Ovary (tissue), 9 donors: ENCODE measurements around the gene STEAP3. TPM values are rescaled to one million over a fixed set of nuclear protein-coding genes. Genes with fewer than 3 reads are reported as not detected.
A peak's percentile ranks its signal among the peaks of the same experiment; 100 is the strongest.

Experiments used
- DNase-seq, 5 donors: peaks; one replicate each; pipeline ENCODE4 v3.0.0-alpha.2; 2019 to 2020
- H3K27ac ChIP-seq, 2 donors: fragments of 200-600 bp; one replicate each; pipeline versions ENCODE4 v1.5.1 to v1.8.0; 2019 to 2022
- H3K27me3 ChIP-seq: fragments of 200-600 bp; one replicate; pipeline ENCODE4 v1.8.0; 2022
- H3K36me3 ChIP-seq: fragments of 200-600 bp; sonication (generic); one replicate; pipeline ENCODE4 v1.5.1; 2019
- H3K4me1 ChIP-seq: one replicate; pipeline ENCODE4 v1.8.1; 2013; ENCODE audit warnings: mild to moderate bottlenecking, moderate library complexity; ENCODE audit not compliant: insufficient read depth
- H3K4me3 ChIP-seq: fragments of 200-600 bp; sonication (generic); one replicate; pipeline ENCODE4 v1.5.1; 2017
- H3K9me3 ChIP-seq, 2 donors: fragments of 200-600 bp in 1 of 2; sonication (generic) in 1 of 2; one replicate each; pipeline versions ENCODE4 v1.5.1 to v1.8.1; 2013 to 2019; ENCODE audit warnings: mild to moderate bottlenecking in 1 of 2, moderate library complexity in 1 of 2
- CTCF ChIP-seq, 3 donors: fragments of 450-650 bp in 2 of 3; fragments of 200-600 bp in 1 of 3; IDR thresholded peaks; one replicate each; pipeline versions ENCODE4 v1.5.1 to v1.8.0; 2016 to 2022; ENCODE audit warnings: antibody characterized with exemption in 3 of 3, mild to moderate bottlenecking in 1 of 3
- EP300 ChIP-seq: sonication (generic); formaldehyde crosslinking; IDR thresholded peaks from one replicate; pipeline ENCODE4 v1.6.1; 2017; ENCODE audit warnings: antibody characterized with exemption
- POLR2A ChIP-seq: fragments of 450-650 bp; IDR thresholded peaks from one replicate; pipeline ENCODE4 v1.6.1; 2017; ENCODE audit warnings: antibody characterized with exemption, mild to moderate bottlenecking, moderate library complexity
- WGBS, 3 donors: extraction: QIAGEN DNeasy Blood & Tissue Kit in 1 of 3; methylation state at CpG; one replicate each; pipeline versions ENCODE4 v1.1.5 to v1.1.7; 2013 to 2017; 5-methylcytosine and 5-hydroxymethylcytosine counted together
- intact Hi-C, 4 donors: fragments of 100-400 bp; cut with DNase I; formaldehyde crosslinking; loops; one replicate each; pipeline versions ENCODE4 v1.11.0 to v1.15.1; 2022 to 2023
- polyA plus RNA-seq, 2 donors: library from polyadenylated mRNA; stranded (reverse); fragments of 200-250 nt in 1 of 2; fragments of 350-450 nt in 1 of 2; fragmentation: Illumina TruSeq in 1 of 2; extraction: RNeasy Lipid Tissue Mini Kit (QIAGEN cat#74804) in 1 of 2; gene quantifications; one replicate each; pipeline ENCODE4 v1.2.3, GENCODE V29; 2013 to 2014
- total RNA-seq, 7 donors: library from RNA; depleted of rRNA in 2 of 7; stranded (reverse); fragments of >200 nt in 2 of 7; fragmentation: NEBNext Ultra II Directional in 3 of 7; extraction: Animal tissue kit (Norgen Biotek cat#: 25700) in 3 of 7; gene quantifications; one replicate each; pipeline versions ENCODE4 v1.1.0 to v1.2.4, GENCODE V29; 2016 to 2023
- donor health status: DM: no; HTN: no; CAD: no; lungs with moderate emphysema.
- donor health status: DM: no; HTN: no; CAD: no.
- donor health status: Bipolar disorder and iron deficiency.
- donor health status: DM: yes; HTN: yes; CAD: no.
- donor health status: DM: no; HTN: no; CAD: no.
- donor health status: DM: yes; HTN: yes; CAD: no.

Gene STEAP3
- total and polyA plus RNA-seq, 9 donors: 2.3 to 13.3 (median 5.8) TPM

DNA sequence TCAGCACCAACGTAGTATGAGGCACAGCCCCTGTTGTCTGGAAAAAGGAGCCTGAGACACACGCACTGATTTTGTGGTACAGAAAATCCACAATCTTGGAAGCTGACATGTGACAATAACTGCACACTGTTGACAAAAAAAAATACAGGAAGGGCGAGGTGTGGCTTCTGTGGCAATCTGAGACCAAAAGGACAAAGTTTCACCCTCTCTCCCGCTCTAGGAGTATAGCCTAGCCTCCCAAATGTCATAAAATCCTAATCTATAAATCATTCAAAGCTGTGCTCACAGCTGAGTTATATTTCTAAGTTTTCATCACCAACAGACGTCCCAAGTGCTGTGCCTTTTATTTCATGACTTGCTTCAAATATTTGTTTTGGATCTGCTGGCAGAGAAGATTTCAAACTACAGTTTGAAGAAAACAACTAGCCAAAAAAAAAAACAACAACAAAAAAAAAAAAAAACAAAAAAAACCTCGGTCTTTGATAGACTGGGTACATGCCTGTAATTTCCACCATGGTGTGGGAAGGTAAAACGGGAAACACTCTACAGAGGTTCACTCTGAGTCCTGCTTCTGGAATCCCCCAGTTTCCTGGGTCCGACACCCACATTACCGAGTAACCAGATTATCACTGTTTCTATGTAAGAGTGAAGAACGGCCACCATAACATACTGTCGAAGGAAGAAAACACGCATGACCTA is 82.0 kb downstream of the STEAP3 start:
- intact Hi-C loops: no loop called here

DNA sequence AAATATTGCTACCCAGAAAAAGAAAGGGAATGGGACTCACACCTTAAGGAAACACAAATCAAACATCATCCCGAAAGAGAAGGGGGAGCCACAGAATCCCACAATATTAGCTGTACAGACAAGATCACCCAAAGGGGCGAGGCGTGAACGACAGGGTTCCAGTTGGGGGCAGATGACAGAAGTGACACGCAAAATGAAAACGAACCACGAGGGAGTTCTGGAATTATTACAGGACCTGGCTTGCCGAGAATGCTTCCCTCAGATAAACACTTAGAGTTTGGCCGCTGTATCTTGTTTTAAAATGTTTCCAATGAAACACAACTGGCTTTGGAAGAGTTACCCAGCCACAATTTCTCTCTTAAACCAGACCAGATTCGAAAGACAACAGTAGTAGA is 82.6 kb downstream of the STEAP3 start:
- no peaks in the 10 kb centered on the region for H3K27me3 ChIP-seq
- peak overlapping the region; percentile 11 for H3K4me3 ChIP-seq
- WGBS, 3 donors: 15 to 31% (median 23%) methylated on average over 10 of the region's 10 CpGs

More for the DNA sequence above, 82.0 kb downstream of the STEAP3 start:
- Histone ChIP-seq H3K36me3 (no peaks in the 10 kb centered on the region), H3K4me3 (no peak overlapping the region), H3K27me3 (no peaks in the 10 kb centered on the region), H3K9me3 (no peaks in the 10 kb centered on the region), H3K27ac (peak overlapping the region in 1 of 2 donors; percentile 76), H3K4me1 (peaks cover 1% of the 10 kb centered on the region)
- no peak for TF ChIP-seq POLR2A
- no peak for TF ChIP-seq CTCF (IDR thresholded peaks at IDR 0.05)
- no peak for TF ChIP-seq EP300
- DNase-seq: no peak
- 50 to 63% (median 54%) methylated on average over 12 of the region's 12 CpGs for WGBS, 3 donors

DNA sequence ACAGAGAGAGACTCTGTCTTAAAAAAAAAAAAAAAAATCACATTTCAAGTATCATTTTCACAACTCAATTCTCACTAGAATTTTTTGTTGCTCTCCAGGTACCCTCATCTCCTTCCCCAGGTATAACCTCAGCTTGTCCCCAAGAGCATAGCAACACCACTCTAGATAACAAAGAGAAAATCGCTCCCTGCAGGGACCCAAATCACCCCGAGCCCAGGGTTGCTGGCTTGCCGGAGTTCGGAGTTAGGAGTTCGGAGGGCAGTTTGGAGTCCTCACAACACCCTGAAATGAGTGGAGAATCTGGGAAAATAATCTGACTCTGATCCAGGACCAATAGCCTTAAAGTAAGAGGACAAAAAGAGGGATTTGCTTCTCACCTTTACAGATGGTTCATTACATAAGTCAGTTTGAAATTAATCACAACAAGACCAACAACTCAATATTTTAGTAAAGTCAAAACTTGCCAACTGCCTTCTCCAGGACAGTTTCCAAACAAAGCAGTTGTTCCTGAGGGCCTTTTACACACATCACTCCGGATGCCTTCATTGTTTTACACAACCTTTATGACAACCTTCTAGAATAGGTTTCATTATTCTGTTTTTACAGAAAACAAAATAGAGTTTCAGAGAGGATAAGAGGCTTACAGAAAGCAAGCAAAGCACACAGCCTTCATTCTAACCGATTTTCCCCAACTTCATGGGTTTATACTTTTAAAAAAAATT is 83.9 kb downstream of the STEAP3 start:
- Histone ChIP-seq H3K36me3 (no peaks in the 10 kb centered on the region), H3K27ac (peak overlapping the region in 1 of 2 donors; percentile 76), H3K4me1 (peaks cover 1% of the 10 kb centered on the region), H3K4me3 (no peak overlapping the region), H3K27me3 (no peaks in the 10 kb centered on the region), H3K9me3 (no peaks in the 10 kb centered on the region)
- no peak for DNase-seq
- 90 to 94% (median 94%) methylated on average over 7 of the region's 7 CpGs for whole genome bisulfite sequencing, 3 donors
- intact Hi-C loops: no loop called here
- no peak for TF ChIP-seq POLR2A
- TF ChIP-seq CTCF (IDR thresholded peaks at IDR 0.05): no peak
- TF ChIP-seq EP300: no peak

More for the DNA sequence above, 82.6 kb downstream of the STEAP3 start:
- Histone ChIP-seq H3K4me1 (peaks cover 1% of the 10 kb centered on the region), H3K36me3 (no peaks in the 10 kb centered on the region), H3K9me3 (no peaks in the 10 kb centered on the region), H3K27ac (peak overlapping the region in 1 of 2 donors; percentile 76)
- TF ChIP-seq CTCF (IDR thresholded peaks at IDR 0.05) (no peak), EP300 (no peak), POLR2A (no peak)
- intact Hi-C loops: no loop called here
- DNase-seq: no peak

GRCh38 chr2:119308793-119309330 is 85.2 kb downstream of the STEAP3 start:
- H3K4me1 ChIP-seq: peaks cover 1% of the 10 kb centered on the region
- no peak for DNase-seq
- no peaks in the 10 kb centered on the region for H3K9me3 ChIP-seq
- no peaks in the 10 kb centered on the region for H3K27me3 ChIP-seq
- TF ChIP-seq CTCF (IDR thresholded peaks at IDR 0.05) (no peak), POLR2A (no peak), EP300 (no peak)
- 40 to 61% (median 48%) methylated on average over 4 of the region's 4 CpGs for WGBS, 3 donors
- no peak overlapping the region for H3K4me3 ChIP-seq
- no peak overlapping the region for H3K27ac ChIP-seq
- intact Hi-C loops: no loop called here
- H3K36me3 ChIP-seq: no peaks in the 10 kb centered on the region
